ENCODE results near the gene USP7. TPM values are rescaled to one million over a fixed set of nuclear protein-coding genes. Genes with fewer than 3 reads are reported as not detected.
"Not testable (repeated sequence)": the region's sequence is repeated elsewhere in the genome, so short reads cannot be mapped to it uniquely, and the experiment has no call there.

Gene USP7
- total RNA-seq, 2 donors from 2014 or later: 72.2 to 82.7 TPM

DNA sequence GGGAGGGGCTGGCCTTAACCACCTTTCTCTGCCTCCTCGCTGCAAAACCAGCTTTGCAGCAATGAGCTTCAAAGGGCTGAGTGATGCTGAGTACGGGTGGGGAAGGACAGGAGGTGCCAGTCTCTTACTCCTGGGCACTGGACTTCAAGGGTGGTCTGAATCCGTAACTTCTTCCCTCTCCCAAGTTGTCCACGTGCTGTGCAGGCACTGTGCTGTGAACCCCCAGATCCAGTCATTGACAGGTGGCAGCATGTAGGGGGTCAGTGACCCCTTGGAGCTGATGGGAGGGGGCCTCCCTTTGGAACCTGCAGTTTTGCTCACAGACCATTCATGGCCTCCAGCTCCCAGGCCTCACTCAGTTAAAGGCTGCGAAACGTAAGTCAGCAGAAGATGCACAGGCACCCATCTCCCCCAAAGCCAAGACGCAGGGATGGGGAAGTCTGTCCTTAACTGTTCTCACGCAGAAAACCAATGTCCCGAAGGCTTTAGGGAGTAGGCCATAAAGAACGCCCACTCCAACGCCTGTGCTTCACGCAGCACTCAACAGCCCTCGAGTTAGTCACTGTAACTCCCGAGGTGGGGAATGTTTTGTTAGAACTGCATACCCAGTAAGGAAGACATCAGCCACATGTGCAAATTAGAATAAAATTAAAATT lies 73.7 kb downstream of the USP7 start:
- DNase-seq (ENCODE audit: low spot score): no peak
- intact Hi-C loops (cut with DNase I): loop anchor here in 1 of 2 donors (10.0 kb wide), 1 partner anchor 235 kb away; no protein-coding TSS in a partner anchor

DNA sequence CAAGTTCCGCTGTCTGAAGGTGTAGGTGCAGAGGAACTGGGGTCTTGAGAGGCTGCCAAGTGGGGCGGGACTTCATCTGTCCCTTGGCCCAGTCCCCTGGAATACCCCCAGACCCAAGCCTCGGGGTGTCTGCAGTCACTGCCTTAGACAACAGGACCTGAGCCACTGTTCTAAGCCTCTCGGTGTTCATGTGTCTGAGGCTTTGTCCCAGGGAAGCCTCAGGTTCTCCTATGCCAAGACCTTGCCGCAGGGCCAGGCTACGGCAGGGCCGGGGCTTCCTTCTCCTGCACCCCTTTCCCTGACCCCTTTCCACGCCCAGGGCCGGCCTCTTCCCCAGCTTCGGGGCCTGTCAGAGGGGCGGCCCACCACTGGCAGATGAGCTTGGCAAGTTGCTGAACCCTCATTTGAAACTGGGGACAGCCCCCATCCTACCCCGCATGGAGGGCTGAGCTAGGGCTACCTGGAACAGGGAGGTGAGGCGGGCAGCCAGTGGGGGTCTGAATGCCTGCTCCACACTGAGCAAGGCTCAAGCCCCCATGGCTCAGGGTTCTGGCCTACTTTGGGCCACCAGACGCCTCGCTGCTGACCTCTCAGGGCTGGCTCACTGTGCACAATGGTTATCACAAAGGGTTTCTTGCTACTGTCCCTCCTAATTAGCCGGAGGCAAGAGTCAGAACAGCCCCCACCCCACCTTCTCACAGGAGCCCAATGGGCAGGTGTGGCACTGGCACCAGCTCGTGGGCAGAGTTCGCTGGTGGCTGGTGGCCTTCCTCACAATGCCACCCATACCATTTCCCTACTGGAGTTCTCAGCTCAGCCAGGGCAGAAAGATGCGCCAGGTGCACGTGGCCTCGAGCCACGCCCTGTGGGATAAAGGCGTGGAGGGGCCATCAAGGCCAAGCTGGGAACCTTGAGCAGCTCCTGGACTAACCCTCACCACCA lies 74.5 kb downstream of the USP7 start:
- intact Hi-C loops (cut with DNase I): loop anchor here in 1 of 2 donors (10.0 kb wide), 1 partner anchor 234 kb away; no protein-coding TSS in a partner anchor
- DNase-seq (ENCODE audit: low spot score): peak; percentile 75

DNA sequence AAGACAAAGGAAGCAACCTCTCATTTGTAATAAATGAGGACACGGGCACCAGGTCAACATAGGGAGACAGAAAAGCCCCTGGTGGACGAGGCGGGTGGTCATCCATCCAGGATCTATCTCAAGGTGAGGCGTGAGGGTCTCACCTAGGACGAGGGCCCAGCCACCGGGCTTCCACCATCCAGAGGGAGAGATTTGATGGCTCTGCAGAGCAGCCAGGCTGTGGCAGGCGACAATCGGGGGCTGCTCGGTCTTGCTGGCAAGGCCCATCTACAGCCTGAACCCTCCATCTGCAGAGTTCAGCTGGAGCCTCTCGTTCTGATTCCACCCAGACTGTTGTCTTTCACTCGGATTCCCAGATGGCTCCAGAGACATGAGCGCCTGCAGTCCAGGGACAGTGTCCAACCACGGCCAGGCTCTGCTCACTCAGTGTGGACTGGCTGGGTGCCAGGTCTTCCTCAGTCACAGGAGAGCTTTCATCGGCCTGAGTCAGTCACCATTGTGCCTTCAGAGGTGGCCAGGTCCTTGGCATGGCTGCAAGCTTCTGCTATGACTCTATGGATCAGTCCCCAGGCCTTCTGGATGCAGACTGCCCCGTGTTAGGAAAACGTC lies 75.7 kb downstream of the USP7 start:
- intact Hi-C loops (cut with DNase I): loop anchor here in 1 of 2 donors (10.0 kb wide), 1 partner anchor 233 kb away; no protein-coding TSS in a partner anchor
- DNase-seq (ENCODE audit: low spot score): peak; percentile 88

GRCh38 chr16:8887431-8887765 lies 76.3 kb downstream of the USP7 start:
- intact Hi-C loops (cut with DNase I): loop anchor here in 1 of 2 donors (10.0 kb wide), 1 partner anchor 233 kb away; no protein-coding TSS in a partner anchor
- DNase-seq (ENCODE audit: low spot score): peak; percentile 62

DNA sequence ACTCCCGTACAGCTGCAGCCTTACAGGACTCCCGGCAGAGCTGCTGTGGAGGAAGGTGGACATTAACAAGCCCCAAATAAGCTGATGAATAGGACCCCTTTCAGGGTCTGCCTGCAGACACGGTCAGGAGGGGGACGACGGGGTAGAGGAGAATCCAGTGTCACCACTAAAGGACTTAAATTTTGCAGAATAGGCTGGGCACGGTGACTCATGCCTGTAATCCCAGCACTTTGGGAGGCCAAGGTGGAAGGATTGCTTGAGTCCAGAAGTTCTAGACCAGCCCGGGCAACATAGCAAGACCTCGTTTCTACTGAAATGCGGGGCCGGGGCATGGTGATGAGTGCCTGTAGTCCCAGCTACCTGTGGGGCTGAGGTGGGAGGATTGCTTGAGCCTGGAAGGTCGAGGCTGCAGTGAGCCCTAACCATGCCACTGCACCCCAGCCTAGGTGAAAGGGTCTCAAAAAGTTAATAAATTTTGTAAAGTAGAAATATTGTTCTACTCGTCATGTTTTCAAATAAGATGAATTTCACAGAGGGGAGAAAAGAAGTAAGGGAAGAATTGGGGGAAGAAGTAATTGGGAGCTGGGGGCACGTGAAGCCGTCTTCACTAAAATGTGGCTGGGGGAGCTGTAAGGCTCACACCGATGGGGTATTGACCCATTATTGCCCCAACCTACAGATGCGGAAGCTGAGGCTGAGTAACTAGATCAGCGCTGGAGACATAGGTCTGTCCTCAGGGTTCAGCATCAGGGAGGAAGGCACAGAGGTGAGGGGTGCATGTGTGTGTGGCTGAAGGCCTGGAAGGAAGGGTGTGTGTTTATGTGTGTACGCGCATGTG lies 76.9 kb downstream of the USP7 start:
- DNase-seq (ENCODE audit: low spot score): peak; percentile 42
- intact Hi-C loops (cut with DNase I): loop anchor here in 1 of 2 donors (10.0 kb wide), 1 partner anchor 232 kb away; no protein-coding TSS in a partner anchor

DNA sequence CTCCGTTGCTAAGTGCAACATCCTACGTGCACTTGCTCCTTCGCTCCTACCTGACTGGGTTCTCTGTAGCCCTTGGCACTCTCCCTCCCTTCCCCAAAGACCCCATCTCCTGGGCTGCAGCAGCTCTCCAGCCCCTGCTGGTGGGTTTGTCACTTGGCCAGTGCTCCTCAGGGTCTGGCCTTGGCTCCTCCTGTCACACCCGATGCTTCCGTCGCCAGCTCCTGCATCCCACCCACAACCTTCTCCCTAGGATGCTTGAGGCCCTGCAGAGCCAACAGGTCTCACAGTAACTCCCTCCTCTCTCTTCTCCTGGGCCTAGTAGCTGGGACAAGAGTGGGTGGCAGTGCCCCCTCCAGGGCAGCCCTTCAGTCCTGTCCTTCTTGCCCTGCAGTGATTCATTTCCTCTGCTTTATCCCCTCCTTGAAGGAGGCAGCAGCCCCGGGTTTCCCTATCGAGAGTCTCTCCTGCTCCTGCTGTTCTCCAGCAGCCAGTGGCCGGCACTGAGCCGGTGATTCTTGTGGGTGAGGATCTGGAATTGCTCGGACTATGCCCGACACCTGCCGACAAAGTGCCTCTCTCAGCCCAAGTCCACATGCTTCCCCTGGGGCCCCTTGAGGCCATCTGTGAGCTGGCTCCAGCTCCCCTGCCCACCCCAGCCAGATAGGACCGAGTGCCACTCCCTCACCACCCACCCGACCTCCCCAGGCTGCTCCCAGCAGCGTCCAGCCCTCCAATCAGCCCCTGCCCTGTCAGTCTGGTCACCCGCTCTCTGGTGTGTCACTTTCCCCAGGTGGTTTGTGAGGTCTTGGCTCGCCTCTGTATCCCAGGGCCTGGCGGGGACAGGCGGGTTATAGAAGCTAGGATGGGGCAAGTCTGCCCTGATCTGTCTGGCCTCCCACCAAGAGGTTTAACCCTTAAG lies 77.8 kb downstream of the USP7 start:
- peak; percentile 71 for DNase-seq (ENCODE audit: low spot score)
- intact Hi-C loops (cut with DNase I): loop anchor here in 1 of 2 donors (10.0 kb wide), 1 partner anchor 231 kb away; no protein-coding TSS in a partner anchor

DNA sequence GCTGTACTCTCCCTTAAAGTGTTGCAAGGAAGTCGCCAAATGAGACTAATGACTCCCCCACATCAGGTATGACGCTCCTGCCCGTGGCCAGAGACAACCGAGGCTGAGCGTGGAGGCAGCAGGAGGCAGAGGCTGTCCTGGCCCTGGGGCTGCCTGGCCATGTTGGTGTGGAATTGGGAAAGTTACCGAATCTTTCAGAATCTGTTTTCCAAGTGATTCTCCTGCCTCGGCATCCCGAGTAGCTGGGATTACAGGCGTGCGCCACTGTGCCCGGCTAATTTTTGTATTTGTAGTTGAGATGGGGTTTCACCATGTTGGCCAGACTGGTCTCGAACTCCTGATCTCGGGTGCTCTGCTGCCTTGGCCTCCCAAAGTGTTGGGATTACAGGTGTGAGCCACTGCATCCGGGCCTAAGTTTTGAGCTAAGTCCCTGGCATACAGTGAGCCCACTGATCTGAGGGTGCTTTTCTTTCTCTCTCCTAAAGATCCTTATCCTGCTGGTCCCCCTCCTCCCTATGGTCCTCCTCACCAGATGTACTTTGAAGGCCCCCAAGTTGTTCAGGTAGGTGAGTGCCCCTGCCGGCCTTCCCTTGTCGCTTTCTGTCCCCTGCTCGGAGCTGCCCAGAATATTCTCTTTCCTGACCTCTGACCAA lies 80.9 kb downstream of the USP7 start:
- intact Hi-C loops (cut with DNase I): loop anchor here (5.0 to 10.0 kb wide), 2 partner anchors 228 to 316 kb away; no protein-coding TSS in a partner anchor
- peak; percentile 65 for DNase-seq (ENCODE audit: low spot score)

DNA sequence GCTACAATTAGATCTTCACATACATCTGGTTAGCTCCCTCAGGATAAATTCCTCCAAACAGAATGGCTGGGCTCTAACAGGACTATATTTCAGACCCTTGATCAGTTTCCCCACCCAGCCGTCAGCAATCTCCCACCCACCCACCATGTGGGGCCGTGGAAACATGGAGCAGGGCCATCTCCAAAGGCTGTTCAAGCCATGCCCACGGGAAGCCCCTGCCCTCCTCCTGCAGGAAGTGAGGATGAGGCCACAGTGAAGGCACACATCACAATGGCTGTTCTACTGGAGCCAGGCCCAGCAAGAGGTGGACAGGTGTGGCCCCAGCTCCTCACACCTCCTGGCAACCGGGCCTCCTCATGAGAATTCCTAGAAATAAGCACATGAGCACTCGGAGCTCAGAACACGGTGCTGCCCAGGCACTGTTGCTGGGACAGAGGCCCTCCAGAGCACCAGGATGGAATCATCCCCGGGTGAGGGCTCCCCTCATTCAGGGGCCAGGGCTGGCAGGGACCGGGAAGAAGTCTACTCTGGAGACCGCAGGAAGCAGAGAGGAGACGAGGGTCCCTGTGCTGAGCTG lies 81.6 kb downstream of the USP7 start, which contains the start of gene LITAFD:
TSS of gene LITAFD (plus strand) at position 311 of the 577 bp plus-strand sequence. CDS start 2,005 bp downstream, outside the sequence.
- DNase-seq (ENCODE audit: low spot score): peak; percentile 66
- intact Hi-C loops (cut with DNase I): loop anchor here (5.0 to 10.0 kb wide), 2 partner anchors 227 to 315 kb away; no protein-coding TSS in a partner anchor

GRCh38 chr16:8880839-8881510 lies 82.7 kb downstream of the USP7 start:
- peak; percentile 37 for DNase-seq (ENCODE audit: low spot score)
- intact Hi-C loops (cut with DNase I): loop anchor here (2.0 to 10.0 kb wide), 3 partner anchors 226 to 314 kb away; no protein-coding TSS in a partner anchor

DNA sequence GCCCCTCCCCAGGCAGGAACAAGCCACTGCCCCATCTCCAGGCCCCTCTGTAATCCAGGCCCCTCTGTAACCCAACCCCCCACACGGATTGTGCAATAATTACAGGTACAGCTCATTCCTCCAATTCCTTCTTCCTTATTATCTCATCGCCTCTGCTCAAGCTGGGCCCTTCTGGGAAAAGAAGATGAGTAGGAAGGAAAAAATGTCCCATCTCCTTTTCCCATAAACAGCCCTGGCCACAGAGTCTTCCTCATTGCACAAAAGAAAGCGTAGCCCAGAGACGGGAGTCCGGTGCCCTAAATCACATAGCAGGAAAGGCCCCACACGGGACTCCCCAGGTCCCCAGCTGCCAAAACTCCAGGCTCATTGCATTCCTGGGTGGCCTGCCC lies 85.2 kb downstream of the USP7 start:
- intact Hi-C loops (cut with DNase I): loop anchor here in 1 of 2 donors (5.0 kb wide), 1 partner anchor 221 kb away; no protein-coding TSS in a partner anchor
- peak; percentile 64 for DNase-seq (ENCODE audit: low spot score)

GRCh38 chr16:8877894-8878522 lies 85.7 kb downstream of the USP7 start:
- DNase-seq (ENCODE audit: low spot score): peak; percentile 26
- intact Hi-C loops (cut with DNase I): loop anchor here in 1 of 2 donors (5.0 kb wide), 1 partner anchor 221 kb away; no protein-coding TSS in a partner anchor

- intact Hi-C loops (cut with DNase I): loop anchor here in 1 of 2 donors (5.0 kb wide), 1 partner anchor 218 kb away; no protein-coding TSS in a partner anchor
- not testable (repeated sequence) for DNase-seq (ENCODE audit: low spot score)
Measured at GRCh38 chr16:8875317-8875716, 88.4 kb downstream of the USP7 start.

DNA sequence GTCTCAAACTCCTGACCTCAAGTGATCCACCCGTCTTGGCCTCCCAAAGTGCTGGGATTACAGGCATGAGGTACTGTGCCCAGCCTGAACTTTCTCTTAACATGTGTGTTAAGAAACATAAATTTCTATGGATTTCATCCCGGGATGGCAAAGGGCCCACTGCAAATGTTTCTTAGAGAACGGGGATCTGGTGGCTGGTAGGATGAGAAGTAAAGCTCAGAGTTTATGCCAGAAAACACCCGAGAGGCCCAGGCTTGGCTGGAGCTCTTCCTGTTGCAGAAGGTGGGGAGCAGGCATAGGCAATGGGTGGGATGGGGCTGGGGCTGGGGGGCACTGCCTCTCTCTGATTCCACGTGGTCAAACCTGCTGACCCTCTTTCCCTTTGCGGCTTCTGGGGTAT lies 89.3 kb downstream of the USP7 start:
- no peak for DNase-seq (ENCODE audit: low spot score)
- intact Hi-C loops (cut with DNase I): no loop called here

GRCh38 chr16:8873866-8874195 lies 89.9 kb downstream of the USP7 start:
- DNase-seq (ENCODE audit: low spot score); intact Hi-C loops (cut with DNase I): not testable (repeated sequence)

Measured in posterior vena cava (tissue), 2 donors.